Activated CD4-positive, alpha-beta T cell treated with anti-CD3 and anti-CD28 coated beads, Interleukin-2, amount 10 ng/mL, durations not matched to agents 7 days and 5 days (primary cell): ENCODE results near the gene NKAIN2. TPM values are rescaled to one million over a fixed set of nuclear protein-coding genes. Genes with fewer than 3 reads are reported as not detected.

Source experiments
- CTCF ChIA-PET: fragments of 350-600 bp; sonication (Branson Sonifier 250); formaldehyde crosslinking; loops from one replicate; lab custom pipeline; 2021; ENCODE audit warnings: antibody characterized with exemption; lab: Charles Lee
- POLR2A ChIA-PET: fragments of 350-600 bp; sonication (Branson Sonifier 250); formaldehyde crosslinking; loops from one replicate; lab custom pipeline; 2021; ENCODE audit warnings: antibody characterized with exemption; lab: Charles Lee
- DNase-seq: peaks from one replicate; pipeline ENCODE4 v3.0.0-alpha.2; 2020
- H3K27ac Mint-ChIP-seq: one replicate; pipeline ENCODE4 v1.8.0; 2021; ENCODE audit warnings: mild to moderate bottlenecking, moderate library complexity, mixed read lengths
- H3K27me3 Mint-ChIP-seq: one replicate; pipeline ENCODE4 v1.8.0; 2021; ENCODE audit warnings: mixed read lengths
- H3K36me3 Mint-ChIP-seq: one replicate; pipeline ENCODE4 v1.8.0; 2021; ENCODE audit warnings: low read depth, mixed read lengths
- H3K4me1 Mint-ChIP-seq: one replicate; pipeline ENCODE4 v1.8.0; 2021; ENCODE audit warnings: mixed read lengths
- H3K4me3 Mint-ChIP-seq: one replicate; pipeline ENCODE4 v1.8.0; 2021; ENCODE audit warnings: mild to moderate bottlenecking, moderate library complexity, mixed read lengths
- H3K9me3 Mint-ChIP-seq: one replicate; pipeline ENCODE4 v1.8.0; 2021; ENCODE audit warnings: mixed read lengths
- total RNA-seq, 2 experiments: library from RNA; stranded (reverse); gene quantifications; one replicate each; pipeline ENCODE4 v1.2.3, GENCODE V29; 2021

The NKAIN2 gene
- total RNA-seq, 2 experiments from 2014 or later: not detected

- DNase-seq: no peak
- no peaks in the 10 kb centered on the region for H3K4me1 Mint-ChIP-seq
- no peak overlapping the region for H3K4me3 Mint-ChIP-seq
- no peak overlapping the region for H3K27ac Mint-ChIP-seq
- H3K9me3 Mint-ChIP-seq: no peaks in the 10 kb centered on the region
- H3K27me3 Mint-ChIP-seq: no peaks in the 10 kb centered on the region
- POLR2A ChIA-PET: no interaction called here
- CTCF ChIA-PET: no interaction called here
- no peaks in the 10 kb centered on the region for H3K36me3 Mint-ChIP-seq
These were observed 70.3 kb downstream of the NKAIN2 start for GRCh38 chr6:123873974-123874373.

GRCh38 chr6:123875784-123876183, 72.1 kb downstream of the NKAIN2 start:
- no peaks in the 10 kb centered on the region for H3K27me3 Mint-ChIP-seq
- H3K4me3 Mint-ChIP-seq: no peak overlapping the region
- ChIA-PET CTCF (no interaction called here), POLR2A (no interaction called here)
- H3K9me3 Mint-ChIP-seq: no peaks in the 10 kb centered on the region
- H3K36me3 Mint-ChIP-seq: no peaks in the 10 kb centered on the region
- H3K4me1 Mint-ChIP-seq: no peaks in the 10 kb centered on the region
- DNase-seq: no peak
- no peak overlapping the region for H3K27ac Mint-ChIP-seq

- H3K27me3 Mint-ChIP-seq: no peaks in the 10 kb centered on the region
- POLR2A ChIA-PET: no interaction called here
- no peak for DNase-seq
- CTCF ChIA-PET: no interaction called here
- H3K27ac Mint-ChIP-seq: no peak overlapping the region
- no peaks in the 10 kb centered on the region for H3K36me3 Mint-ChIP-seq
- no peaks in the 10 kb centered on the region for H3K9me3 Mint-ChIP-seq
- H3K4me3 Mint-ChIP-seq: no peak overlapping the region
- H3K4me1 Mint-ChIP-seq: no peaks in the 10 kb centered on the region
These were observed 76.1 kb downstream of the NKAIN2 start for GRCh38 chr6:123879749-123880148.

- no peak for DNase-seq
- no peak overlapping the region for H3K4me3 Mint-ChIP-seq
- H3K9me3 Mint-ChIP-seq: no peaks in the 10 kb centered on the region
- no peaks in the 10 kb centered on the region for H3K27me3 Mint-ChIP-seq
- no peaks in the 10 kb centered on the region for H3K4me1 Mint-ChIP-seq
- H3K27ac Mint-ChIP-seq: no peak overlapping the region
- POLR2A ChIA-PET: no interaction called here
- CTCF ChIA-PET: no interaction called here
- no peaks in the 10 kb centered on the region for H3K36me3 Mint-ChIP-seq
These were observed 85.3 kb downstream of the NKAIN2 start for GRCh38 chr6:123888771-123889513.

GRCh38 chr6:123895346-123895745, 91.7 kb downstream of the NKAIN2 start:
- Mint-ChIP-seq H3K4me3 (no peak overlapping the region), H3K4me1 (no peaks in the 10 kb centered on the region), H3K27ac (no peak overlapping the region), H3K9me3 (no peaks in the 10 kb centered on the region), H3K27me3 (no peaks in the 10 kb centered on the region), H3K36me3 (no peaks in the 10 kb centered on the region)
- ChIA-PET POLR2A (no interaction called here), CTCF (no interaction called here)
- DNase-seq: no peak

- H3K27ac Mint-ChIP-seq: no peak overlapping the region
- H3K4me1 Mint-ChIP-seq: no peaks in the 10 kb centered on the region
- H3K36me3 Mint-ChIP-seq: no peaks in the 10 kb centered on the region
- ChIA-PET CTCF (no interaction called here), POLR2A (no interaction called here)
- H3K27me3 Mint-ChIP-seq: no peaks in the 10 kb centered on the region
- no peaks in the 10 kb centered on the region for H3K9me3 Mint-ChIP-seq
- H3K4me3 Mint-ChIP-seq: no peak overlapping the region
- no peak for DNase-seq
These were observed 92.1 kb downstream of the NKAIN2 start for GRCh38 chr6:123895806-123896205.

GRCh38 chr6:123896869-123897268, 93.2 kb downstream of the NKAIN2 start:
- no peaks in the 10 kb centered on the region for H3K27me3 Mint-ChIP-seq
- no peaks in the 10 kb centered on the region for H3K4me1 Mint-ChIP-seq
- H3K27ac Mint-ChIP-seq: no peak overlapping the region
- POLR2A ChIA-PET: no interaction called here
- H3K36me3 Mint-ChIP-seq: no peaks in the 10 kb centered on the region
- no peak overlapping the region for H3K4me3 Mint-ChIP-seq
- CTCF ChIA-PET: no interaction called here
- H3K9me3 Mint-ChIP-seq: no peaks in the 10 kb centered on the region
- no peak for DNase-seq

GRCh38 chr6:123897965-123898364, 94.3 kb downstream of the NKAIN2 start:
- H3K4me3 Mint-ChIP-seq: no peak overlapping the region
- no peak for DNase-seq
- H3K27ac Mint-ChIP-seq: no peak overlapping the region
- ChIA-PET POLR2A (no interaction called here), CTCF (no interaction called here)
- no peaks in the 10 kb centered on the region for H3K27me3 Mint-ChIP-seq
- H3K4me1 Mint-ChIP-seq: no peaks in the 10 kb centered on the region
- H3K36me3 Mint-ChIP-seq: no peaks in the 10 kb centered on the region
- H3K9me3 Mint-ChIP-seq: no peaks in the 10 kb centered on the region

- Mint-ChIP-seq H3K4me3 (no peak overlapping the region), H3K36me3 (no peaks in the 10 kb centered on the region), H3K27me3 (no peaks in the 10 kb centered on the region), H3K27ac (no peak overlapping the region), H3K9me3 (no peaks in the 10 kb centered on the region), H3K4me1 (no peaks in the 10 kb centered on the region)
- no peak for DNase-seq
- CTCF ChIA-PET: no interaction called here
- POLR2A ChIA-PET: no interaction called here
These were observed 95.0 kb downstream of the NKAIN2 start for GRCh38 chr6:123898665-123899064.

- H3K4me1 Mint-ChIP-seq: no peaks in the 10 kb centered on the region
- no peaks in the 10 kb centered on the region for H3K9me3 Mint-ChIP-seq
- ChIA-PET POLR2A (no interaction called here), CTCF (no interaction called here)
- H3K4me3 Mint-ChIP-seq: no peak overlapping the region
- no peaks in the 10 kb centered on the region for H3K36me3 Mint-ChIP-seq
- no peak overlapping the region for H3K27ac Mint-ChIP-seq
- no peaks in the 10 kb centered on the region for H3K27me3 Mint-ChIP-seq
- no peak for DNase-seq
These were observed 96.1 kb downstream of the NKAIN2 start for GRCh38 chr6:123899745-123900144.

- no peaks in the 10 kb centered on the region for H3K36me3 Mint-ChIP-seq
- ChIA-PET CTCF (no interaction called here), POLR2A (no interaction called here)
- no peak overlapping the region for H3K27ac Mint-ChIP-seq
- no peaks in the 10 kb centered on the region for H3K27me3 Mint-ChIP-seq
- no peaks in the 10 kb centered on the region for H3K9me3 Mint-ChIP-seq
- no peak overlapping the region for H3K4me3 Mint-ChIP-seq
- no peak for DNase-seq
- no peaks in the 10 kb centered on the region for H3K4me1 Mint-ChIP-seq
These were observed 97.8 kb downstream of the NKAIN2 start for GRCh38 chr6:123901436-123901835.

GRCh38 chr6:123902738-123903313, 99.2 kb downstream of the NKAIN2 start:
- Mint-ChIP-seq H3K4me1 (no peaks in the 10 kb centered on the region), H3K27me3 (no peaks in the 10 kb centered on the region), H3K27ac (no peak overlapping the region), H3K9me3 (no peaks in the 10 kb centered on the region), H3K4me3 (no peak overlapping the region), H3K36me3 (no peaks in the 10 kb centered on the region)
- ChIA-PET POLR2A (no interaction called here), CTCF (no interaction called here)
- DNase-seq: no peak

GRCh38 chr6:123904228-123904627, 100.6 kb downstream of the NKAIN2 start:
- CTCF ChIA-PET: no interaction called here
- POLR2A ChIA-PET: no interaction called here
- no peaks in the 10 kb centered on the region for H3K36me3 Mint-ChIP-seq

GRCh38 chr6:123908797-123909196, 105.1 kb downstream of the NKAIN2 start:
- ChIA-PET POLR2A (no interaction called here), CTCF (no interaction called here)
- Mint-ChIP-seq H3K27me3 (no peaks in the 10 kb centered on the region), H3K9me3 (no peaks in the 10 kb centered on the region), H3K36me3 (no peaks in the 10 kb centered on the region), H3K4me1 (no peaks in the 10 kb centered on the region), H3K4me3 (no peak overlapping the region), H3K27ac (no peak overlapping the region)
- DNase-seq: no peak

More at GRCh38 chr6:123904228-123904627, 100.6 kb downstream of the NKAIN2 start:
- DNase-seq: no peak
- H3K4me3 Mint-ChIP-seq: no peak overlapping the region
- H3K27ac Mint-ChIP-seq: no peak overlapping the region
- H3K4me1 Mint-ChIP-seq: no peaks in the 10 kb centered on the region
- no peaks in the 10 kb centered on the region for H3K27me3 Mint-ChIP-seq
- no peaks in the 10 kb centered on the region for H3K9me3 Mint-ChIP-seq
